Liver (tissue), 9 donors: ENCODE measurements around the gene WNT7B. TPM values are rescaled to one million over a fixed set of nuclear protein-coding genes. Genes with fewer than 3 reads are reported as not detected.

Source experiments
- DNase-seq: peaks from one replicate; pipeline ENCODE4 v3.0.0-alpha.2; 2017; ENCODE audit warnings: low spot score
- H3K27ac ChIP-seq, 2 donors: one replicate each; pipeline ENCODE4 v1.7.0; 2013; ENCODE audit warnings: inconsistent platforms in 2 of 2, low read length in 2 of 2, control low read depth in 1 of 2, low read depth in 1 of 2, mild to moderate bottlenecking in 1 of 2
- H3K27me3 ChIP-seq, 4 donors: one replicate each; pipeline versions ENCODE4 v1.6.1 to v1.7.0; 2013; ENCODE audit warnings: low read length in 3 of 4, inconsistent platforms in 1 of 4, mild to moderate bottlenecking in 1 of 4, moderate library complexity in 1 of 4; ENCODE audit not compliant: control insufficient read depth in 4 of 4, insufficient read depth in 4 of 4
- H3K36me3 ChIP-seq, 4 donors: one replicate each; pipeline versions ENCODE4 v1.6.1 to v1.7.0; 2013; ENCODE audit warnings: low read length in 3 of 4, mild to moderate bottlenecking in 3 of 4, low read depth in 1 of 4, moderate library complexity in 1 of 4; ENCODE audit not compliant: control insufficient read depth in 4 of 4, insufficient read depth in 3 of 4
- H3K4me1 ChIP-seq, 4 donors: one replicate each; pipeline versions ENCODE4 v1.6.1 to v1.7.0; 2013; ENCODE audit warnings: low read length in 3 of 4, mild to moderate bottlenecking in 3 of 4, moderate library complexity in 1 of 4; ENCODE audit not compliant: control insufficient read depth in 4 of 4, insufficient read depth in 4 of 4
- H3K4me3 ChIP-seq, 3 donors: one replicate each; pipeline versions ENCODE4 v1.6.1 to v1.7.0; 2013; ENCODE audit warnings: low read length in 3 of 3, control low read depth in 1 of 3, low read depth in 1 of 3, mild to moderate bottlenecking in 1 of 3
- H3K9ac ChIP-seq, 2 donors: one replicate each; pipeline ENCODE4 v1.7.0; 2013; ENCODE audit warnings: low read length in 2 of 2, mild to moderate bottlenecking in 2 of 2, moderate library complexity in 2 of 2, control low read depth in 1 of 2, low read depth in 1 of 2
- H3K9me3 ChIP-seq, 4 donors: one replicate each; pipeline versions ENCODE4 v1.6.1 to v1.7.0; 2013; ENCODE audit warnings: low read length in 3 of 4; ENCODE audit not compliant: control insufficient read depth in 4 of 4
- EGR1 ChIP-seq, 2 donors: IDR thresholded peaks; 2 replicates each; pipeline ENCODE4 v1.6.1; 2016 to 2018; ENCODE audit warnings: antibody characterized with exemption in 2 of 2, low read depth in 2 of 2
- FOXA1 ChIP-seq: IDR thresholded peaks from 2 replicates; pipeline ENCODE4 v1.6.1; 2016; ENCODE audit warnings: antibody characterized with exemption
- FOXA2 ChIP-seq: IDR thresholded peaks from 2 replicates; pipeline ENCODE4 v1.6.1; 2016; ENCODE audit warnings: antibody characterized with exemption
- GABPA ChIP-seq, 2 donors: IDR thresholded peaks in 1 of 2; conservative IDR thresholded peaks in 1 of 2; 2 replicates each; pipeline ENCODE4 v1.6.1; 2016; ENCODE audit warnings: antibody characterized with exemption in 2 of 2, mild to moderate bottlenecking in 1 of 2, moderate library complexity in 1 of 2
- HNF4A ChIP-seq, 2 donors: conservative IDR thresholded peaks; 2 replicates each; pipeline ENCODE4 v1.6.1; 2016; ENCODE audit warnings: antibody characterized with exemption in 2 of 2, mild to moderate bottlenecking in 2 of 2
- HNF4G ChIP-seq: IDR thresholded peaks from 2 replicates; pipeline ENCODE4 v1.6.1; 2016; ENCODE audit warnings: antibody characterized with exemption
- JUND ChIP-seq, 2 donors: IDR thresholded peaks; 2 replicates each; pipeline ENCODE4 v1.6.1; 2016; ENCODE audit warnings: antibody characterized with exemption in 2 of 2
- NR2F2 ChIP-seq: IDR thresholded peaks from 2 replicates; pipeline ENCODE4 v1.6.1; 2016; ENCODE audit warnings: antibody characterized with exemption
- RAD21 ChIP-seq, 2 donors: IDR thresholded peaks; 2 replicates each; pipeline ENCODE4 v1.6.1; 2016; ENCODE audit warnings: antibody characterized with exemption in 2 of 2, mild to moderate bottlenecking in 2 of 2
- RXRA ChIP-seq, 2 donors: IDR thresholded peaks; 2 replicates each; pipeline ENCODE4 v1.6.1; 2017 to 2018; ENCODE audit warnings: antibody characterized with exemption in 2 of 2, mild to moderate bottlenecking in 1 of 2
- SP1 ChIP-seq: IDR thresholded peaks from 2 replicates; pipeline ENCODE4 v1.6.1; 2018; ENCODE audit warnings: antibody characterized with exemption, mild to moderate bottlenecking
- TAF1 ChIP-seq: conservative IDR thresholded peaks from 2 replicates; pipeline ENCODE4 v1.6.1; 2016; ENCODE audit warnings: antibody characterized with exemption, mild to moderate bottlenecking
- YY1 ChIP-seq: IDR thresholded peaks from 2 replicates; pipeline ENCODE4 v1.6.1; 2016; ENCODE audit warnings: antibody characterized with exemption, mild to moderate bottlenecking
- ZBTB33 ChIP-seq: IDR thresholded peaks from 2 replicates; pipeline ENCODE4 v1.6.1; 2016; ENCODE audit warnings: antibody characterized with exemption
- WGBS: extraction: QIAGEN DNeasy Blood & Tissue Kit; methylation state at CpG from one replicate; pipeline ENCODE4 v1.1.7; 2013; 5-methylcytosine and 5-hydroxymethylcytosine counted together
- polyA plus RNA-seq, 2 donors: library from polyadenylated mRNA; stranded (reverse) in 1 of 2; unstranded in 1 of 2; fragments of 200-250 nt in 1 of 2; fragments of >200 nt in 1 of 2; fragmentation: Nextera tagmentation in 1 of 2; extraction: Ambion mirVana in 1 of 2; gene quantifications; one replicate each; pipeline versions ENCODE4 v1.2.1 to v1.2.3, GENCODE V29; 2013 to 2015
- total RNA-seq, 2 donors: library from RNA; depleted of rRNA; stranded (reverse); fragments of >200 nt; gene quantifications; one replicate each; pipeline ENCODE4 v1.2.3, GENCODE V29; 2014
- TF ChIP-seq, protein P1 (sequence below): IDR thresholded peaks from 2 replicates; pipeline ENCODE4 v1.6.1; 2016; ENCODE audit warnings: antibody characterized with exemption
- TF ChIP-seq, protein P2 (sequence below): IDR thresholded peaks from 2 replicates; pipeline ENCODE4 v1.6.1; 2016; ENCODE audit warnings: antibody characterized with exemption, mild to moderate bottlenecking
- TF ChIP-seq, protein P3 (sequence below): fragments of 150-350 bp; IDR thresholded peaks from 2 replicates; pipeline ENCODE4 v1.5.1; 2017; ENCODE audit warnings: improper control_type of control experiment, low read depth, low read length; ENCODE audit not compliant: missing input control
- TF ChIP-seq, protein P4 (sequence below): IDR thresholded peaks from 2 replicates; pipeline ENCODE4 v1.6.1; 2016; ENCODE audit warnings: antibody characterized with exemption
- donor health status: healthy.
- donor health status: healthy.
- donor health status: healthy.
- donor health status: healthy.
- donor health status: healthy.

The WNT7B gene
- total and polyA plus RNA-seq, 4 donors: 0.06 to 0.28 TPM; not detected in 2

GRCh38 chr22:46018859-46019258, 41.9 kb upstream of the WNT7B start:
- no peak for DNase-seq
- no peaks in the 10 kb centered on the region for H3K36me3 ChIP-seq
- H3K9ac ChIP-seq: no peak overlapping the region
- H3K27me3 ChIP-seq: no peaks in the 10 kb centered on the region
- no peak overlapping the region for H3K4me3 ChIP-seq
- no peak overlapping the region for H3K27ac ChIP-seq
- no peak for TF ChIP-seq FOXA1
- no peak for TF ChIP-seq GABPA (IDR thresholded peaks at IDR 0.05 in 1 of 2, conservative IDR thresholded peaks at IDR 0.05 in 1 of 2)
- no peak for TF ChIP-seq ZBTB33
- TF ChIP-seq JUND (IDR thresholded peaks at IDR 0.05): no peak
- no peak for TF ChIP-seq HNF4G
- TF ChIP-seq, protein P1, sequence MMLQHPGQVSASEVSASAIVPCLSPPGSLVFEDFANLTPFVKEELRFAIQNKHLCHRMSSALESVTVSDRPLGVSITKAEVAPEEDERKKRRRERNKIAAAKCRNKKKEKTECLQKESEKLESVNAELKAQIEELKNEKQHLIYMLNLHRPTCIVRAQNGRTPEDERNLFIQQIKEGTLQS: no peak
- H3K9me3 ChIP-seq: no peaks in the 10 kb centered on the region
- peaks cover 0 to 7% (median 3%) of the 10 kb centered on the region in 4 donors for H3K4me1 ChIP-seq

DNA sequence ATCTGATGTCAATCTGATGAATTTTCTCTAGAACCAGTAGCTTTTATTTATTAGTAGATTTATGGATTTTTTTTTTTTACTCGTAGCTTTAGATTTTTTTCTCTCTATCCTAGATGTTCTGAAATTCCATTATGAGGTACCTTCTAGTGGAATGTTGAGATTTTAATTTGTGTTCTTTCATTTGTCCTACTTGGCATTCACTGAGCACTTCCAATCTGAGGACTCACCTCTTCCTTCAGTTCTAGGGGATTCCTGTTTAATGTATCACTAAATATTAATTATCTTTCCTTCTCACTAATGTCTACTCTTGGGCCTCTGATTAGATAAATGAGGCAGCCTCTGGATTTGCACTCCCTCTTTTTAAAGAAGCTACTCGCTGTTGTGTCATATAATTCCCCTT, 40.2 kb upstream of the WNT7B start:
- Histone ChIP-seq H3K9ac (no peak overlapping the region), H3K27ac (no peak overlapping the region), H3K9me3 (no peaks in the 10 kb centered on the region), H3K4me3 (no peak overlapping the region), H3K4me1 (peaks cover 6 to 17% (median 12%) of the 10 kb centered on the region in 4 donors), H3K36me3 (no peaks in the 10 kb centered on the region), H3K27me3 (no peaks in the 10 kb centered on the region)
- no peak for DNase-seq
- 94% methylated on average over 2 of the region's 2 CpGs for WGBS
- TF ChIP-seq NR2F2 (no peak), FOXA2 (no peak), EGR1 (IDR thresholded peaks at IDR 0.05; ENCODE audit: low read depth in 2 of 2) (no peak), RAD21 (IDR thresholded peaks at IDR 0.05) (no peak), HNF4A (conservative IDR thresholded peaks at IDR 0.05) (no peak), ZBTB33 (no peak), GABPA (IDR thresholded peaks at IDR 0.05 in 1 of 2, conservative IDR thresholded peaks at IDR 0.05 in 1 of 2) (no peak), SP1 (no peak), HNF4G (no peak), FOXA1 (no peak), TAF1 (no peak), RXRA (IDR thresholded peaks at IDR 0.05) (no peak), JUND (IDR thresholded peaks at IDR 0.05) (no peak), YY1 (no peak)
- TF ChIP-seq, protein P1: no peak
- TF ChIP-seq, protein P2, sequence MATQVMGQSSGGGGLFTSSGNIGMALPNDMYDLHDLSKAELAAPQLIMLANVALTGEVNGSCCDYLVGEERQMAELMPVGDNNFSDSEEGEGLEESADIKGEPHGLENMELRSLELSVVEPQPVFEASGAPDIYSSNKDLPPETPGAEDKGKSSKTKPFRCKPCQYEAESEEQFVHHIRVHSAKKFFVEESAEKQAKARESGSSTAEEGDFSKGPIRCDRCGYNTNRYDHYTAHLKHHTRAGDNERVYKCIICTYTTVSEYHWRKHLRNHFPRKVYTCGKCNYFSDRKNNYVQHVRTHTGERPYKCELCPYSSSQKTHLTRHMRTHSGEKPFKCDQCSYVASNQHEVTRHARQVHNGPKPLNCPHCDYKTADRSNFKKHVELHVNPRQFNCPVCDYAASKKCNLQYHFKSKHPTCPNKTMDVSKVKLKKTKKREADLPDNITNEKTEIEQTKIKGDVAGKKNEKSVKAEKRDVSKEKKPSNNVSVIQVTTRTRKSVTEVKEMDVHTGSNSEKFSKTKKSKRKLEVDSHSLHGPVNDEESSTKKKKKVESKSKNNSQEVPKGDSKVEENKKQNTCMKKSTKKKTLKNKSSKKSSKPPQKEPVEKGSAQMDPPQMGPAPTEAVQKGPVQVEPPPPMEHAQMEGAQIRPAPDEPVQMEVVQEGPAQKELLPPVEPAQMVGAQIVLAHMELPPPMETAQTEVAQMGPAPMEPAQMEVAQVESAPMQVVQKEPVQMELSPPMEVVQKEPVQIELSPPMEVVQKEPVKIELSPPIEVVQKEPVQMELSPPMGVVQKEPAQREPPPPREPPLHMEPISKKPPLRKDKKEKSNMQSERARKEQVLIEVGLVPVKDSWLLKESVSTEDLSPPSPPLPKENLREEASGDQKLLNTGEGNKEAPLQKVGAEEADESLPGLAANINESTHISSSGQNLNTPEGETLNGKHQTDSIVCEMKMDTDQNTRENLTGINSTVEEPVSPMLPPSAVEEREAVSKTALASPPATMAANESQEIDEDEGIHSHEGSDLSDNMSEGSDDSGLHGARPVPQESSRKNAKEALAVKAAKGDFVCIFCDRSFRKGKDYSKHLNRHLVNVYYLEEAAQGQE: no peak
- TF ChIP-seq, protein P3, sequence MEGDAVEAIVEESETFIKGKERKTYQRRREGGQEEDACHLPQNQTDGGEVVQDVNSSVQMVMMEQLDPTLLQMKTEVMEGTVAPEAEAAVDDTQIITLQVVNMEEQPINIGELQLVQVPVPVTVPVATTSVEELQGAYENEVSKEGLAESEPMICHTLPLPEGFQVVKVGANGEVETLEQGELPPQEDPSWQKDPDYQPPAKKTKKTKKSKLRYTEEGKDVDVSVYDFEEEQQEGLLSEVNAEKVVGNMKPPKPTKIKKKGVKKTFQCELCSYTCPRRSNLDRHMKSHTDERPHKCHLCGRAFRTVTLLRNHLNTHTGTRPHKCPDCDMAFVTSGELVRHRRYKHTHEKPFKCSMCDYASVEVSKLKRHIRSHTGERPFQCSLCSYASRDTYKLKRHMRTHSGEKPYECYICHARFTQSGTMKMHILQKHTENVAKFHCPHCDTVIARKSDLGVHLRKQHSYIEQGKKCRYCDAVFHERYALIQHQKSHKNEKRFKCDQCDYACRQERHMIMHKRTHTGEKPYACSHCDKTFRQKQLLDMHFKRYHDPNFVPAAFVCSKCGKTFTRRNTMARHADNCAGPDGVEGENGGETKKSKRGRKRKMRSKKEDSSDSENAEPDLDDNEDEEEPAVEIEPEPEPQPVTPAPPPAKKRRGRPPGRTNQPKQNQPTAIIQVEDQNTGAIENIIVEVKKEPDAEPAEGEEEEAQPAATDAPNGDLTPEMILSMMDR: no peak
- TF ChIP-seq, protein P4, sequence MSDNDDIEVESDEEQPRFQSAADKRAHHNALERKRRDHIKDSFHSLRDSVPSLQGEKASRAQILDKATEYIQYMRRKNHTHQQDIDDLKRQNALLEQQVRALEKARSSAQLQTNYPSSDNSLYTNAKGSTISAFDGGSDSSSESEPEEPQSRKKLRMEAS: no peak
